ENCODE measurements around the gene VWA5B2.

The VWA5B2 gene

GRCh38 chr3:184192889-184193288 lies 36.5 kb upstream of the VWA5B2 start:
- ChIA-PET POLR2A (interaction anchor here (1.3 kb wide), 1 partner anchor 36 kb away, joined by 4 read pairs; no protein-coding TSS in a partner anchor), CTCF (interaction anchor here (1.2 to 1.3 kb wide), 2 partner anchors 35 to 57 kb away, joined by 3 to 5 read pairs; no protein-coding TSS in a partner anchor)
- no peak for TF ChIP-seq CTCF (IDR thresholded peaks at IDR 0.05; ENCODE audit: insufficient read depth, low read length, missing control alignments)
- no peak overlapping the region for H3K4me3 ChIP-seq (ENCODE audit: low read depth, low read length)
- no peak for DNase-seq (ENCODE audit: low read depth, low spot score)

GRCh38 chr3:184193991-184194539 lies 35.3 kb upstream of the VWA5B2 start:
- ChIA-PET POLR2A (interaction anchor here (0.6 kb wide), 1 partner anchor 20 kb away, joined by 5 read pairs; no protein-coding TSS in a partner anchor), CTCF (interaction anchor here (1.0 to 1.2 kb wide), 2 partner anchors 34 kb away, joined by 3 to 8 read pairs; partner anchors contain the start of gene VWA5B2)
- H3K4me3 ChIP-seq (ENCODE audit: low read depth, low read length), result no peak overlapping the region
- DNase-seq (ENCODE audit: low read depth, low spot score), result no peak
- TF ChIP-seq CTCF (IDR thresholded peaks at IDR 0.05; ENCODE audit: insufficient read depth, low read length, missing control alignments), result no peak

GRCh38 chr3:184196536-184196935 lies 32.8 kb upstream of the VWA5B2 start:
- ChIA-PET POLR2A (interaction anchor here (1.1 to 2.1 kb wide), 2 partner anchors 10 to 11 kb away, joined by 4 to 10 read pairs; no protein-coding TSS in a partner anchor), CTCF (interaction anchor here (1.0 kb wide), 1 partner anchor 53 kb away, joined by 3 read pairs; the partner anchor contains the start of gene EEF1AKMT4)
- no peak for DNase-seq (ENCODE audit: low read depth, low spot score)
- H3K4me3 ChIP-seq (ENCODE audit: low read depth, low read length), result no peak overlapping the region
- TF ChIP-seq CTCF (IDR thresholded peaks at IDR 0.05; ENCODE audit: insufficient read depth, low read length, missing control alignments), result no peak

GRCh38 chr3:184198509-184198908 lies 30.9 kb upstream of the VWA5B2 start:
- no peak for TF ChIP-seq CTCF (IDR thresholded peaks at IDR 0.05; ENCODE audit: insufficient read depth, low read length, missing control alignments)
- POLR2A ChIA-PET, result no interaction called here
- CTCF ChIA-PET, result interaction anchor here (0.9 to 1.8 kb wide), 3 partner anchors 29 to 314 kb away, joined by 3 to 5 read pairs (median 4); partner anchors contain the start of genes EEF1AKMT4 and PARL
- H3K4me3 ChIP-seq (ENCODE audit: low read depth, low read length), result no peak overlapping the region
- no peak for DNase-seq (ENCODE audit: low read depth, low spot score)

GRCh38 chr3:184200825-184201224 lies 28.6 kb upstream of the VWA5B2 start:
- DNase-seq (ENCODE audit: low read depth, low spot score), result no peak
- no peak for TF ChIP-seq CTCF (IDR thresholded peaks at IDR 0.05; ENCODE audit: insufficient read depth, low read length, missing control alignments)
- no peak overlapping the region for H3K4me3 ChIP-seq (ENCODE audit: low read depth, low read length)
- ChIA-PET CTCF (no interaction called here), POLR2A (interaction anchor here (0.6 kb wide), 1 partner anchor 11 kb away, joined by 4 read pairs; no protein-coding TSS in a partner anchor)

GRCh38 chr3:184203526-184203925 lies 25.9 kb upstream of the VWA5B2 start:
- no peak overlapping the region for H3K4me3 ChIP-seq (ENCODE audit: low read depth, low read length)
- TF ChIP-seq CTCF (IDR thresholded peaks at IDR 0.05; ENCODE audit: insufficient read depth, low read length, missing control alignments), result no peak
- CTCF ChIA-PET, result interaction anchor here (4.4 kb wide), 1 partner anchor 23 kb away, joined by 28 read pairs; no protein-coding TSS in a partner anchor
- no peak for DNase-seq (ENCODE audit: low read depth, low spot score)
- POLR2A ChIA-PET, result interaction anchor here (0.6 kb wide), 1 partner anchor 17 kb away, joined by 4 read pairs; no protein-coding TSS in a partner anchor
